WTC11 (cell line): Measurements from ENCODE around the gene SUPT3H.

Source experiments
- ATF6 ChIP-seq: sonication (generic); formaldehyde crosslinking; IDR thresholded peaks from 2 replicates; pipeline ENCODE4 v1.8.1; 2023; ENCODE audit warnings: mild to moderate bottlenecking, missing genetic modification reagents
- CREB1 ChIP-seq: sonication (generic); formaldehyde crosslinking; IDR thresholded peaks from 2 replicates; pipeline ENCODE4 v1.8.0; 2023; ENCODE audit warnings: mild to moderate bottlenecking, missing genetic modification reagents
- GTF2I ChIP-seq: fragments of 250-450 bp; sonication (Bioruptor Pico); conservative IDR thresholded peaks from 2 replicates; pipeline ENCODE4 v1.4.0; 2021; ENCODE audit warnings: mild to moderate bottlenecking
- MAX ChIP-seq: sonication (generic); formaldehyde crosslinking; IDR thresholded peaks from 2 replicates; pipeline ENCODE4 v1.8.0; 2022; ENCODE audit warnings: mild to moderate bottlenecking, missing genetic modification reagents
- TP53 ChIP-seq: sonication (generic); formaldehyde crosslinking; IDR thresholded peaks from 2 replicates; pipeline ENCODE4 v1.8.1; 2023; ENCODE audit warnings: mild to moderate bottlenecking, missing genetic modification reagents
- ZNF232 ChIP-seq: sonication (generic); formaldehyde crosslinking; IDR thresholded peaks from 2 replicates; pipeline ENCODE4 v1.8.0; 2022; ENCODE audit warnings: mild to moderate bottlenecking, missing genetic modification reagents
- TF ChIP-seq, protein P1 (sequence below): sonication (generic); formaldehyde crosslinking; IDR thresholded peaks from 2 replicates; pipeline ENCODE4 v1.8.1; 2022; ENCODE audit warnings: low read depth, missing genetic modification reagents, borderline replicate concordance
- TF ChIP-seq, protein P2 (sequence below): fragments of 200-600 bp; IDR thresholded peaks from 2 replicates; pipeline ENCODE4 v1.8.0; 2022; ENCODE audit warnings: antibody characterized with exemption
- TF ChIP-seq, protein P3 (sequence below): sonication (generic); formaldehyde crosslinking; IDR thresholded peaks from 2 replicates; pipeline ENCODE4 v1.8.1; 2023; ENCODE audit warnings: mild to moderate bottlenecking, missing genetic modification reagents, moderate library complexity
- TF ChIP-seq, protein P4 (sequence below): sonication (generic); formaldehyde crosslinking; IDR thresholded peaks from 2 replicates; pipeline ENCODE4 v1.8.1; 2023; ENCODE audit warnings: mild to moderate bottlenecking, missing genetic modification reagents, borderline replicate concordance

GRCh38 chr6:45154679-45155078 is 223.1 kb downstream of the SUPT3H start:
- TF ChIP-seq, protein P1, sequence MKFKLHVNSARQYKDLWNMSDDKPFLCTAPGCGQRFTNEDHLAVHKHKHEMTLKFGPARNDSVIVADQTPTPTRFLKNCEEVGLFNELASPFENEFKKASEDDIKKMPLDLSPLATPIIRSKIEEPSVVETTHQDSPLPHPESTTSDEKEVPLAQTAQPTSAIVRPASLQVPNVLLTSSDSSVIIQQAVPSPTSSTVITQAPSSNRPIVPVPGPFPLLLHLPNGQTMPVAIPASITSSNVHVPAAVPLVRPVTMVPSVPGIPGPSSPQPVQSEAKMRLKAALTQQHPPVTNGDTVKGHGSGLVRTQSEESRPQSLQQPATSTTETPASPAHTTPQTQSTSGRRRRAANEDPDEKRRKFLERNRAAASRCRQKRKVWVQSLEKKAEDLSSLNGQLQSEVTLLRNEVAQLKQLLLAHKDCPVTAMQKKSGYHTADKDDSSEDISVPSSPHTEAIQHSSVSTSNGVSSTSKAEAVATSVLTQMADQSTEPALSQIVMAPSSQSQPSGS (CRISPR knock-in tag): no peak
- TF ChIP-seq, protein P2, sequence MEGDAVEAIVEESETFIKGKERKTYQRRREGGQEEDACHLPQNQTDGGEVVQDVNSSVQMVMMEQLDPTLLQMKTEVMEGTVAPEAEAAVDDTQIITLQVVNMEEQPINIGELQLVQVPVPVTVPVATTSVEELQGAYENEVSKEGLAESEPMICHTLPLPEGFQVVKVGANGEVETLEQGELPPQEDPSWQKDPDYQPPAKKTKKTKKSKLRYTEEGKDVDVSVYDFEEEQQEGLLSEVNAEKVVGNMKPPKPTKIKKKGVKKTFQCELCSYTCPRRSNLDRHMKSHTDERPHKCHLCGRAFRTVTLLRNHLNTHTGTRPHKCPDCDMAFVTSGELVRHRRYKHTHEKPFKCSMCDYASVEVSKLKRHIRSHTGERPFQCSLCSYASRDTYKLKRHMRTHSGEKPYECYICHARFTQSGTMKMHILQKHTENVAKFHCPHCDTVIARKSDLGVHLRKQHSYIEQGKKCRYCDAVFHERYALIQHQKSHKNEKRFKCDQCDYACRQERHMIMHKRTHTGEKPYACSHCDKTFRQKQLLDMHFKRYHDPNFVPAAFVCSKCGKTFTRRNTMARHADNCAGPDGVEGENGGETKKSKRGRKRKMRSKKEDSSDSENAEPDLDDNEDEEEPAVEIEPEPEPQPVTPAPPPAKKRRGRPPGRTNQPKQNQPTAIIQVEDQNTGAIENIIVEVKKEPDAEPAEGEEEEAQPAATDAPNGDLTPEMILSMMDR: no peak
- TF ChIP-seq ZNF232: no peak
- no peak for TF ChIP-seq GTF2I (CRISPR knock-in tag)
- TF ChIP-seq TP53 (CRISPR knock-in tag): no peak
- TF ChIP-seq, protein P3, sequence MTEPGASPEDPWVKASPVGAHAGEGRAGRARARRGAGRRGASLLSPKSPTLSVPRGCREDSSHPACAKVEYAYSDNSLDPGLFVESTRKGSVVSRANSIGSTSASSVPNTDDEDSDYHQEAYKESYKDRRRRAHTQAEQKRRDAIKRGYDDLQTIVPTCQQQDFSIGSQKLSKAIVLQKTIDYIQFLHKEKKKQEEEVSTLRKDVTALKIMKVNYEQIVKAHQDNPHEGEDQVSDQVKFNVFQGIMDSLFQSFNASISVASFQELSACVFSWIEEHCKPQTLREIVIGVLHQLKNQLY (CRISPR knock-in tag): no peak
- TF ChIP-seq, protein P4, sequence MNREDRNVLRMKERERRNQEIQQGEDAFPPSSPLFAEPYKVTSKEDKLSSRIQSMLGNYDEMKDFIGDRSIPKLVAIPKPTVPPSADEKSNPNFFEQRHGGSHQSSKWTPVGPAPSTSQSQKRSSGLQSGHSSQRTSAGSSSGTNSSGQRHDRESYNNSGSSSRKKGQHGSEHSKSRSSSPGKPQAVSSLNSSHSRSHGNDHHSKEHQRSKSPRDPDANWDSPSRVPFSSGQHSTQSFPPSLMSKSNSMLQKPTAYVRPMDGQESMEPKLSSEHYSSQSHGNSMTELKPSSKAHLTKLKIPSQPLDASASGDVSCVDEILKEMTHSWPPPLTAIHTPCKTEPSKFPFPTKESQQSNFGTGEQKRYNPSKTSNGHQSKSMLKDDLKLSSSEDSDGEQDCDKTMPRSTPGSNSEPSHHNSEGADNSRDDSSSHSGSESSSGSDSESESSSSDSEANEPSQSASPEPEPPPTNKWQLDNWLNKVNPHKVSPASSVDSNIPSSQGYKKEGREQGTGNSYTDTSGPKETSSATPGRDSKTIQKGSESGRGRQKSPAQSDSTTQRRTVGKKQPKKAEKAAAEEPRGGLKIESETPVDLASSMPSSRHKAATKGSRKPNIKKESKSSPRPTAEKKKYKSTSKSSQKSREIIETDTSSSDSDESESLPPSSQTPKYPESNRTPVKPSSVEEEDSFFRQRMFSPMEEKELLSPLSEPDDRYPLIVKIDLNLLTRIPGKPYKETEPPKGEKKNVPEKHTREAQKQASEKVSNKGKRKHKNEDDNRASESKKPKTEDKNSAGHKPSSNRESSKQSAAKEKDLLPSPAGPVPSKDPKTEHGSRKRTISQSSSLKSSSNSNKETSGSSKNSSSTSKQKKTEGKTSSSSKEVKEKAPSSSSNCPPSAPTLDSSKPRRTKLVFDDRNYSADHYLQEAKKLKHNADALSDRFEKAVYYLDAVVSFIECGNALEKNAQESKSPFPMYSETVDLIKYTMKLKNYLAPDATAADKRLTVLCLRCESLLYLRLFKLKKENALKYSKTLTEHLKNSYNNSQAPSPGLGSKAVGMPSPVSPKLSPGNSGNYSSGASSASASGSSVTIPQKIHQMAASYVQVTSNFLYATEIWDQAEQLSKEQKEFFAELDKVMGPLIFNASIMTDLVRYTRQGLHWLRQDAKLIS (CRISPR knock-in tag): no peak
- TF ChIP-seq CREB1 (CRISPR knock-in tag): no peak
- no peak for TF ChIP-seq ATF6 (CRISPR knock-in tag)
- no peak for TF ChIP-seq MAX (CRISPR knock-in tag)
